Measurements from ENCODE around the gene YY2. TPM values are rescaled to one million over a fixed set of nuclear protein-coding genes. Genes with fewer than 3 reads are reported as not detected.
A peak's percentile ranks its signal among the peaks of the same experiment; 100 is the strongest.

The YY2 gene
- polyA plus RNA-seq, 2 of the 4 experiments (the other 2 are of a cell fraction) = 1.8 to 3.2 TPM

DNA sequence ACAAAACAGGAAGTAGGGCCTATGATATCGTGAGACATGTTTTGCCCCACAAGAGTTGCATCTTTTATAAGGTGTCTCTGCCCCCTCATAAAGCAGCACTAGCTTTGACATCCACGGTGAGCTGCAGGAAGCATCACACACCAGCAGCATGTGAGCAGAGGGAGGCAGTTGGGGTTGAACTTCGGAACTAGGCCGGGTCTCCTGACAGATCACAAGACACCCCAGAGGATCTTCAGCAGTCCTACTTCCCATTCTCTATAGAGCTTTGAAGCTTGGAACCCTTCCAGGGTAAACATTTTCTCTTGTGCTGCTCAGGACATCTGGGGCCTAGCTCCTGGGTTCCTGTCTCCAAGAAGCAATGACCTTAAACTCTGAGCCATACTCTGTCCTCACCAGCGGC is 27.5 kb downstream of the YY2 start:
- no peak overlapping the region for H3K4me2 ChIP-seq
- H3K4me1 ChIP-seq = 0 out of 3 replicates have a peak, but pooled peaks cover 3% of the 10 kb centered on the region
- DNase-seq (ENCODE audit: low read depth in 1 of 2, low spot score in 1 of 2) = peak in 1 of 2 experiments; percentile 0
- FAIRE-seq = no peak
- POLR2A ChIA-PET = no interaction called here
- no peak overlapping the region for H3K27ac ChIP-seq
- CTCF ChIA-PET = interaction anchor here (1.2 kb wide), 1 partner anchor 49 kb away, joined by 3 read pairs; no protein-coding TSS in a partner anchor
- WGBS (ENCODE audit: missing lambda C conversion rate) = 82% methylated on average over 5 of the region's 5 CpGs
- ATAC-seq = no peak
- H3K4me3 ChIP-seq = no peak overlapping the region
- TF ChIP-seq HOXA7 (CRISPR knock-in tag; IDR thresholded peaks at IDR 0.05) = no peak
- no peak for TF ChIP-seq CBX8 (IDR thresholded peaks at IDR 0.05)
- TF ChIP-seq CEBPB (IDR thresholded peaks at IDR 0.05) = no peak
- TF ChIP-seq ZNF302 (CRISPR knock-in tag; IDR thresholded peaks at IDR 0.05) = no peak
- no peak for TF ChIP-seq MAFK (IDR thresholded peaks at IDR 0.05; ENCODE audit: partially characterized antibody)
- no peak for TF ChIP-seq KDM5A (IDR thresholded peaks at IDR 0.05)
- no peak for TF ChIP-seq MYC (IDR thresholded peaks at IDR 0.05; ENCODE audit: borderline replicate concordance, low read length)
- no peak for TF ChIP-seq RARB (CRISPR knock-in tag; IDR thresholded peaks at IDR 0.05)
- TF ChIP-seq EHMT2 (IDR thresholded peaks at IDR 0.05; ENCODE audit: low read depth) = no peak
- TF ChIP-seq JUN (IDR thresholded peaks at IDR 0.05) = no peak
- TF ChIP-seq NPAS2 (CRISPR knock-in tag; IDR thresholded peaks at IDR 0.05; ENCODE audit: borderline replicate concordance) = no peak
- no peak for TF ChIP-seq GATA3 (IDR thresholded peaks at IDR 0.05; ENCODE audit: borderline replicate concordance)
- TF ChIP-seq, protein P1, sequence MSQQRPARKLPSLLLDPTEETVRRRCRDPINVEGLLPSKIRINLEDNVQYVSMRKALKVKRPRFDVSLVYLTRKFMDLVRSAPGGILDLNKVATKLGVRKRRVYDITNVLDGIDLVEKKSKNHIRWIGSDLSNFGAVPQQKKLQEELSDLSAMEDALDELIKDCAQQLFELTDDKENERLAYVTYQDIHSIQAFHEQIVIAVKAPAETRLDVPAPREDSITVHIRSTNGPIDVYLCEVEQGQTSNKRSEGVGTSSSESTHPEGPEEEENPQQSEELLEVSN (IDR thresholded peaks at IDR 0.05; ENCODE audit: borderline replicate concordance, low read depth) = no peak
- no peak for TF ChIP-seq ZFP36 (IDR thresholded peaks at IDR 0.05; ENCODE audit: borderline replicate concordance, partially characterized antibody)
- H3K9me3 ChIP-seq = no peaks in the 10 kb centered on the region

GRCh38 chrX:21885568-21885967 is 29.8 kb downstream of the YY2 start:
- WGBS (ENCODE audit: missing lambda C conversion rate) = 80% methylated on average over 1 of the region's 1 CpG
- DNase-seq (ENCODE audit: low read depth in 1 of 2, low spot score in 1 of 2) (no peak), FAIRE-seq (no peak), ATAC-seq (no peak)
- CTCF ChIA-PET = interaction anchor here (1.0 kb wide), 1 partner anchor 28 kb away, joined by 3 read pairs; no protein-coding TSS in a partner anchor
- Histone ChIP-seq H3K4me2 (no peak overlapping the region), H3K4me1 (0 out of 3 replicates have a peak, but pooled peaks cover 3% of the 10 kb centered on the region), H3K4me3 (no peak overlapping the region), H3K27ac (no peak overlapping the region), H3K9me3 (no peaks in the 10 kb centered on the region)
- POLR2A ChIA-PET = interaction anchor here (1.0 kb wide), 1 partner anchor 56 kb away, joined by 3 read pairs; no protein-coding TSS in a partner anchor
- no peak for TF ChIP-seq ZFP36 (IDR thresholded peaks at IDR 0.05; ENCODE audit: borderline replicate concordance, partially characterized antibody)

DNA sequence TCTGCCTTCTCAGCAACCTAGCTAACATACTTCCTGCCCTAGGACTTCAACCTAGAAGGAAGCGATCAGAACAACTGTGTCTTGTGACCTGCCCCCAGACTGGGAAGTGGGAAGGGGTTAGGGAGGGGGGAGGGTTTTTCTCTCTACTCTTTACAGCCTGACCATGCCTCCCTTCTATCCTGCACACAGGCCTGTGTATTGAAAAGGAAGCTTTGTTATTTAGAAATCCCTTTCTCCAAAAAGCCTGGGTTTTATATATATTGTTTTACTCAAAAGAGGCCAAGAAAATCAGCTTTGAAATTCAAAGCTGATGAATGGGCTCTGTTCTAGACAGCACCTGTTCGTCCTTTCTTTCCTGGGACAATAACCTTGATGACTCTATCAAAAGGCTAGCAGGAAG is 49.5 kb downstream of the YY2 start:
- no peaks in the 10 kb centered on the region for H3K4me1 ChIP-seq
- DNase-seq (ENCODE audit: low read depth in 1 of 2, low spot score in 1 of 2) = no peak
- ChIA-PET POLR2A (no interaction called here), CTCF (no interaction called here)
- 76% methylated on average over 2 of the region's 2 CpGs for WGBS (ENCODE audit: missing lambda C conversion rate)
- no peak for FAIRE-seq
- no peak overlapping the region for H3K27ac ChIP-seq
- TF ChIP-seq, protein P2, sequence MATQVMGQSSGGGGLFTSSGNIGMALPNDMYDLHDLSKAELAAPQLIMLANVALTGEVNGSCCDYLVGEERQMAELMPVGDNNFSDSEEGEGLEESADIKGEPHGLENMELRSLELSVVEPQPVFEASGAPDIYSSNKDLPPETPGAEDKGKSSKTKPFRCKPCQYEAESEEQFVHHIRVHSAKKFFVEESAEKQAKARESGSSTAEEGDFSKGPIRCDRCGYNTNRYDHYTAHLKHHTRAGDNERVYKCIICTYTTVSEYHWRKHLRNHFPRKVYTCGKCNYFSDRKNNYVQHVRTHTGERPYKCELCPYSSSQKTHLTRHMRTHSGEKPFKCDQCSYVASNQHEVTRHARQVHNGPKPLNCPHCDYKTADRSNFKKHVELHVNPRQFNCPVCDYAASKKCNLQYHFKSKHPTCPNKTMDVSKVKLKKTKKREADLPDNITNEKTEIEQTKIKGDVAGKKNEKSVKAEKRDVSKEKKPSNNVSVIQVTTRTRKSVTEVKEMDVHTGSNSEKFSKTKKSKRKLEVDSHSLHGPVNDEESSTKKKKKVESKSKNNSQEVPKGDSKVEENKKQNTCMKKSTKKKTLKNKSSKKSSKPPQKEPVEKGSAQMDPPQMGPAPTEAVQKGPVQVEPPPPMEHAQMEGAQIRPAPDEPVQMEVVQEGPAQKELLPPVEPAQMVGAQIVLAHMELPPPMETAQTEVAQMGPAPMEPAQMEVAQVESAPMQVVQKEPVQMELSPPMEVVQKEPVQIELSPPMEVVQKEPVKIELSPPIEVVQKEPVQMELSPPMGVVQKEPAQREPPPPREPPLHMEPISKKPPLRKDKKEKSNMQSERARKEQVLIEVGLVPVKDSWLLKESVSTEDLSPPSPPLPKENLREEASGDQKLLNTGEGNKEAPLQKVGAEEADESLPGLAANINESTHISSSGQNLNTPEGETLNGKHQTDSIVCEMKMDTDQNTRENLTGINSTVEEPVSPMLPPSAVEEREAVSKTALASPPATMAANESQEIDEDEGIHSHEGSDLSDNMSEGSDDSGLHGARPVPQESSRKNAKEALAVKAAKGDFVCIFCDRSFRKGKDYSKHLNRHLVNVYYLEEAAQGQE (IDR thresholded peaks at IDR 0.05) = no peak
- TF ChIP-seq SMC3 (IDR thresholded peaks at IDR 0.05) (no peak), ZC3H11A (IDR thresholded peaks at IDR 0.05) (no peak), TFCP2L1 (CRISPR knock-in tag; IDR thresholded peaks at IDR 0.05) (no peak), JUN (IDR thresholded peaks at IDR 0.05) (no peak), EP300 (IDR thresholded peaks at IDR 0.05) (no peak), HOXB13 (CRISPR knock-in tag; IDR thresholded peaks at IDR 0.05; ENCODE audit: low read depth) (no peak), FOXS1 (CRISPR knock-in tag; IDR thresholded peaks at IDR 0.05) (no peak), HEYL (CRISPR knock-in tag; IDR thresholded peaks at IDR 0.05) (no peak), ZSCAN20 (CRISPR knock-in tag; IDR thresholded peaks at IDR 0.05) (no peak), MYC (IDR thresholded peaks at IDR 0.05; ENCODE audit: borderline replicate concordance, low read length) (no peak), EHF (CRISPR knock-in tag; IDR thresholded peaks at IDR 0.05) (no peak), NR3C1 (IDR thresholded peaks at IDR 0.05) (no peak)
- TF ChIP-seq, protein P1 (IDR thresholded peaks at IDR 0.05; ENCODE audit: borderline replicate concordance, low read depth) = no peak
- TF ChIP-seq, protein P3, sequence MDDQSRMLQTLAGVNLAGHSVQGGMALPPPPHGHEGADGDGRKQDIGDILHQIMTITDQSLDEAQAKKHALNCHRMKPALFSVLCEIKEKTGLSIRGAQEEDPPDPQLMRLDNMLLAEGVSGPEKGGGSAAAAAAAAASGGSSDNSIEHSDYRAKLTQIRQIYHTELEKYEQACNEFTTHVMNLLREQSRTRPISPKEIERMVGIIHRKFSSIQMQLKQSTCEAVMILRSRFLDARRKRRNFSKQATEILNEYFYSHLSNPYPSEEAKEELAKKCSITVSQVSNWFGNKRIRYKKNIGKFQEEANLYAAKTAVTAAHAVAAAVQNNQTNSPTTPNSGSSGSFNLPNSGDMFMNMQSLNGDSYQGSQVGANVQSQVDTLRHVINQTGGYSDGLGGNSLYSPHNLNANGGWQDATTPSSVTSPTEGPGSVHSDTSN (IDR thresholded peaks at IDR 0.05) = no peak
- H3K9me3 ChIP-seq = no peaks in the 10 kb centered on the region
- ATAC-seq = no peak
- no peak overlapping the region for H3K4me2 ChIP-seq
- H3K4me3 ChIP-seq = no peak overlapping the region
